NCI-H2196 treated with DMSO at 0.1 percent for 48 hours (cell line): ENCODE measurements around the gene RPS6KA5.
"Not testable (repeated sequence)": the region's sequence is repeated elsewhere in the genome, so short reads cannot be mapped to it uniquely, and the experiment has no call there.

Experiments used
- DNase-seq: peaks from one replicate; lab custom pipeline; 2025; ENCODE audit not compliant: unreplicated experiment; lab: John Stamatoyannopoulos, UW

The RPS6KA5 gene

DNA sequence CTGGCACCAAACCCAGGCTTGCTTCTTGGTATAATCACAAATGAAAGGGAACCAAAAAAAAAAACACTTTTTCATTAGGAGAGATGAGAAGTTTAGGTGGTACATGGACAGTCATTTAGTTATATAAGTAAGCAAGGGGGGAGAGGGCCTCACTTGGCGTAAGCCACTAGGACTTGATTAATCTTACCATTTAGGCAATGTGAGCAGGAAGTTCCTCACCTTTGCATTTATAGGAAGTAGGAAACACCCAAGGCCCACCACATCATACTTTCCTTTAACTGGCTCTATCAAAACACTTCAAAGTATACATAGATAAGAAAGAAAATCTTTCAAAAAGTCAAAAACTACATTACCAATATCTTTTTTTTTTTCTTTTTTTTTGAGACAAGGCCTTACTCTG, 6.7 kb upstream of the RPS6KA5 start:
- DNase-seq: no peak

DNA sequence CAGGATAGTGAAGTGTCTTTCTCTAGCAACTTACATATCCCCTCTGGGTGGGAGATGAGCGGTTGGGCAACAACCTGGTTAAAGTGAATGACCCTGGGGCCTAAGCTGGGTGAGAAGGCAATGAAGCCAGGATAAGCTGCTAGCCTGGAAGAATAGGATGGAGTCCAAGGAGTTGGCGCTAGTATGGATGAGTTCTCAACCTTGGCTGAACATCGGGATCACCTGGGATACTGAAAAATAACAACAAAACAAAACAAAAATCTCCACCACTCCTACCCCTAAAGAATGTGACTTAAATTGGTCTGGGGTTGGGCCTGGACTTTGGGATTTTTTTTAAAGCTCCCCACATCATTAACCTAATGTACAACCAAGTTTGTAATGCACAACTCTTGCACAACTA, 4.8 kb upstream of the RPS6KA5 start:
- no peak for DNase-seq

DNA sequence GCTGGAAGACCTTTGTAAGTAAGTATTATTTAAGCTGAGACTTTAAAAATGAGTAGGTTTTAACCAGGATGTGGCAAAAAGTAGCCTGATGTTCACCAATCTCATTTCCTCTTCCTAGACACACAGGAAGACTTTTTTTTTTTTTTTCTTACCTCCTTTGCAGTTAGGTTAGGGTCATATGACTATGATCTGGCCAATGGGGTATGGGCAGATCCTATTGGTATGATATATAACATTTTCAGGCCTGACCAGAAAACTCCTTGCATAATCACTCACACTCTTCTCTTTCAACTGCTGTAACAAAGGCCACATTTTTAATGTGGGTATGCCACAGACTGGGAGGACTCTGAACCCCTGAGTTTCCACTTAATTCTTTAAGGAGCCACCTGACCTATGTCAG, 2.7 kb upstream of the RPS6KA5 start:
- no peak for DNase-seq

- DNase-seq: no peak
These were observed 2.2 kb upstream of the RPS6KA5 start for GRCh38 chr14:91062600-91062999.

- no peak for DNase-seq
These were observed 831 bp upstream of the RPS6KA5 start for GRCh38 chr14:91061056-91061887.

DNA sequence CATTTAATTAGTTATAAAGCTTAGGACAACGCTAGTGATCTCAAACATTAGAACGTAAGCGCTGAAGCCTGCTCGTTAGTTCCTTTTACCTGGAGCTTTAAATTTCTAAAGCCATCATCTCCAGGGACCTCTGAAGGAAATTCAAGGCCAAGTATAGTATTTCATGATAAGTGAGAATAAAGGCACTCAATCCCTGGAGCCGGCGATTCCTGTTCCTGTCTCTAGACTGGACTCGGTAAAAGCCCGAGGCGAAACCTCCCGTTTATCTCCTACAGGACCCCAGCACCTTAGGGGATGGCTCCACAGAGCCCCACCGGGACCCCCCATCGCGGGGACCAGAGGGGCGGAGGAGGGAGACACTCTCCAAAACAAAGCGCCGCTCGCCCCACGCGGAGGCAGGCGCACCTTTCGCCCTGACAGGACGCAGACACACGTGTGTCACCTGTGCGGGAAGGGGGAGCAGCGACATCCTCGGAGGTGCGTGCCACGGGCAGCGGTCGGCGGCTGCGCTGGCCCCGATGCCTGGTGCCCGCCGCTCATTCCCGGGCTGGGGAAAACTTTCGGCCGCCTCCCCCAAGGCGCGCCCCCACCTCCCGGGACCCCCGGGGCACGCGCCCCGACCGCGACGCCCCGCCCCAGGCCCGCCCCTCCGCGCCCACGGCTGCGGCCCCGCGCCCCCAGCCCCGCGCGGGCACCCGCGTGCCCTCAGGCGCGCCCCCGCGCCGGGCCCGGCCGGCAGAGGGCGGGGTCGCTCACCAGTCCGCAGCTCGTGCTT, 678 bp downstream of the RPS6KA5 start:
- DNase-seq: no peak

DNA sequence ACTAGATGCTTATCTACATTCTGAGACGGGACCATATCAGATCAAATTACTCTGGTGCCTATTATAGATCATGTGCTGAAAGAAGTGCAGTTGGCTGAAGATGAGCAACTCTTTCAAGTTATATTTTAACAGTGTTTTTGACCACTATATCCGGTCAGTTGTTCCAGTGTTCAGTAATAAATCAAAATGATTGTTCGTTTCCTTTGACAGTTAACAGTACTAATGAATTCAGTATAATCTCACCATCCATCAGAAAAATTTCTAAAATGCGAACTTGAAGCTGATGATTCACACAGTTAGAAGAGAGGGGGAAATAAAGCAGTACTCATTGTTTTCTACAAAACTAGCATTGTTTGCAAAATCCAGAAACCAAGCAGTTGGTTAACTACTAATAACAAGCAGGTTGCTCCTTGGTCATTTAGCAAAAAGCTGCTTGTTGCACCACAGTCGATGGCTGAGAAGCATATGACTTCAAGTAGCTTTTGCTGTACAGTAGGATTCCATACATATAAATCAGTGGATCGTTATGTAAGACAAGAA, 2.3 kb downstream of the RPS6KA5 start:
- DNase-seq: no peak

- DNase-seq: no peak
These were observed 4.1 kb downstream of the RPS6KA5 start for GRCh38 chr14:91056361-91056760.

DNA sequence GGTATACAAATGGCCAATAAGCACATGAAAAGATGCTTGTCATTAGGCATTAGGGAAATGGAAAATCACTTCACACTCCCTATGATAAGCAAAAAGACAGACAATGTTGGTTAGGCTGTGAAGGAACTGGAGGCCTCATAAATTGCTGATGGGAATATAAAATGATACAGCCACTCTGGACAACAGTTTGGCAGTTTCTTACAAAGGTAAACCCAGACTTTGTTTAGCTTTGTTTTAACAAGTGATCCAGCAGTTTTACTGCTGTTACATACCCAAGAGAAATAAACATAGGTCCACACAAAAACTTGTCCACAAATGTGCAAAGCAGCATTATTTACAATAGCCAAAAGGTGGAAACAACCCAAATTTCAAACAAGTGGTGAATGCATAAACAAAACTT, 5.4 kb downstream of the RPS6KA5 start:
- DNase-seq: no peak

- no peak for DNase-seq
These were observed 11.8 kb downstream of the RPS6KA5 start for GRCh38 chr14:91048676-91049075.

- DNase-seq: no peak
These were observed 12.2 kb downstream of the RPS6KA5 start for GRCh38 chr14:91048265-91048664.

DNA sequence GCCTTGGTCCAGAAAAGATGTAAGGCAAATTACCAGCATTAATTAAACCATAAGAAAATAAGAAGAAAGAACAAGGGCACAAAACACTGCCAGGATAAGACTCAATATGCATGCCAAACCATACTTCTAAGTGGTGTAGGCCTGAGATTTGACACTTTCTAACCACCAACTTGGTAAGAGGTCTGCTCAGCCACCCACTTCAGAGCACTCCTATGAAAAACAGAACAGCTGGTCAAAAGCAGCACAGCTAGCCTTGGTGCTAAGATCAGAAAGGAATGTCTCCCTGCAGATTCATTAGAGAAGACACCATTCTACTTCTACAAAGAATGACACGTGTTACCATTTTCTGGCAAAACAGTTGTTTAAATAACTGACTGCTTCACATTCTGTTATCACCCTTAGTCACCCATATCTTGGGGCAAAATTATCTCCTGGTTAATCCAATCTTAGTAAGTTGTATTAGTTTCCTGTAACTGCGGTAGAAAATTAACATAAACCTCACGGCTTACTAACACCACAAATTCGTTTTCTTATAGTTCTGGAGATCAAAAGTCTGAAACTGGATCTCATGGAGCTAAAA, 13.2 kb downstream of the RPS6KA5 start:
- DNase-seq: no peak

GRCh38 chr14:91046488-91047072, 13.9 kb downstream of the RPS6KA5 start:
- no peak for DNase-seq

- DNase-seq: no peak
These were observed 19.0 kb downstream of the RPS6KA5 start for GRCh38 chr14:91041450-91041849.

- DNase-seq: no peak
These were observed 19.9 kb downstream of the RPS6KA5 start for GRCh38 chr14:91040545-91040944.

DNA sequence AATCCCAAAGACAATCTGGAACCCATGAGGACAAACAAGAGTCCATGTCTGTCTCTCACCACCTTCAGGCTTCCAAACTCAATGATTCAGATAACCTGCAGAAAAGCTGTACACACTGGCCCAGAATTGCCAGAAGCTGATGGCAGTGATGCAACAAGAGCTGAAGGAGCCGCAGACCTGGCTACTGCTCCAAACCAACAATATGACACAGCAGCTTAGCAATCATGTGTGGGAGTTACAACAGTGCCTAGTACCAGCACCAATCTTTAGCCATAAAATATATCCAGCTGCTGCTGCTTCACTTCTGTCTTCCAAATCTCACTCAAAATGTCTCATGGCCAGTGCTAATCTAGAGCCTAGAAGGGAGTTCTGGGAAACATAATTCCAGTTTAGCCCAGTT, 22.0 kb downstream of the RPS6KA5 start:
- no peak for DNase-seq

DNA sequence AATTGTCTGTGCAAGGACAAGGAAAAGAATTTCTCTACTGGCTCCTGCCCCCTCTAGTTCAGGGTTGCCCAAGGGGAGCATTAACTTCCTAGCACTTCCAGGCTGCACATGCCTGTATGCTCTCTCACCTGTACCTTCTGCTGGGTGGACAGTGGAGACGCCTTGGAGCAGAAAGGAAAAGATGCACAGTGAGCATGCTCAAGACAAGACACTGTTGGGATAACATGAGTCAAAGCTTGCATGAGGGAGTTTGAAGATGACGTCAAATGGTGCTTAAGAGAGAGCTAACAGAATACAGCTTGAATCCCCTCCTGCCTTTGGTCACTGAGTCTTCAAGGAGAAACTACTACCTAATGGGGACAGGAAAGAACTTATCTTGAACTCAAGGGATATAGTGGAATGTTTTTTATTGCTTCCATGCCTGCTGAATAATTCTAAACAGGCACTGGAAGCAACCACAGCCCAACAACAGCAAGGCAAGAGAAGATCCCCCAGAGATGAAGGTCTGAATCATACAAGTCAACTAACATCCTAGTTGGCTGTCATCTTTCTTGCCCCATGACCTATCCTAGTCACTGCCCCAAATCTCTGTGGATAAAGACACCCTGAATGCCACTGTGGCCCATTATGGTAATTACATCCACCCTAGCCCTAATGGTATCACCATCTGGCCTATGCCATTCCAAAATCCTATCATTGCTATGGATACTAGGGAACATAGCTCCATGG, 23.5 kb downstream of the RPS6KA5 start:
- no peak for DNase-seq

- DNase-seq: no peak
These were observed 24.6 kb downstream of the RPS6KA5 start for GRCh38 chr14:91035855-91036254.

DNA sequence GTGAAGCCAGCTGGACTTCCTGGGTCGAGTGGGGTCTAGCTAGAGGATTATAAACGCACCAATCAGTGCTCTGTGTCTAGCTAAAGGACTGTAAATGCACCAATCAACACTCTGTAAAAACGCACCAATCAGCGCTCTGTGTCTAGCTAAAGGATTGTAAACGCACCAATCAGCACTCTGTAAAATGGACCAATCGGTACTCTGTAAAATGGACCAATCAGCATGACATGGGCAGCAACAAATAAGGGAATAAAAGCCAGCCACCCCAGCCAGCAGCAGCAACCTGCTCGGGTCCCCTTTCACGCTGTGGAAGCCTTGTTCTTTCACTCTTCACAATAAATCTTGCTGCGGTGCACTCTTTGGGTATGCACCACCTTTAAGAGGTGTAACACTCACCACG, 26.1 kb downstream of the RPS6KA5 start:
- not testable (repeated sequence) for DNase-seq

DNA sequence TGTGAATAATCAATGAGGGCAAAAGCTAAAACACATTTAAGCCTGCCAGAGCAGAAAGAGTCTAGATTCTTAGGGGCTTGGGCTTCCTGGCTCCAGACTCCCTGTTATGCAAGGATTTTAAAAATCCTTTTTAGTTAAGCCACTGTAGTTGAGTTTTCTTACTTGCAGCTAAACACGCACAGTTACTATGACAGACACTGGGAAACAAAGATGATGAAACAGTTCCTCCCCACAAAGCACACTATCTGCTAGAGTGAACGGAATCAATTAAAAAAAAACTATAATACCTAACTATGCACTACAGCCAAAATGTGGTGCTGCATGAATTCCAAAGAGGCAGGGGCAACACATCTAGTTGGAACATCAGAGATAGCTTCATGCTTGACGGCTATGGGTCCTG, 28.2 kb downstream of the RPS6KA5 start:
- no peak for DNase-seq

DNA sequence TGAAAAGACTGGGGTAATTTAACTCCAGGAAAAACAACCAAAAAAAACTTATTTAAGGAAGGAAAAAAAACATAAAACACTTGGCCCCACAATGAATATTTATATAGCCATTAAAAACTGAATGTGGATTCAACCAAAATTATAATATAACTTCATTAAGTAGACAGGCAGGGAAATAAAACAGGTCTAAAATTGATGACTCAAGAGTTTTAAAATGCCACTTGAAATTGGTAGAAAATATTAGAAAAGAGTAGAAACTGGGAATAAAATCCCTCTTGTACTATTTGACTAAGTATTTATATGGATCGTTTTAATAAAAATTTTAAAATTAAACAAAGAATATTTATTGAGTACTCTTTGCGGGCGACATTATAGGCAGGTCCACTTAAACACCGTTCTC, 28.8 kb downstream of the RPS6KA5 start:
- no peak for DNase-seq
